Camera-type eye (tissue), 1 donor: Measurements from ENCODE around the gene SOX4. TPM values are rescaled to one million over a fixed set of nuclear protein-coding genes. Genes with fewer than 3 reads are reported as not detected.

Experiments used
- total RNA-seq: library from RNA; depleted of rRNA; stranded (reverse); fragments of >200 nt; gene quantifications from one replicate; pipeline ENCODE4 v1.2.3, GENCODE V29; 2014

The SOX4 gene
- 232 TPM for total RNA-seq

GRCh38 chr6:21593412-21593926 lies at the start of gene SOX4:
Gene SOX4, plus strand, starts transcription at chr6:21593751. Its CDS starts 784 bp downstream, at chr6:21594535.

